Measurements from ENCODE around the gene NTN1. TPM values are rescaled to one million over a fixed set of nuclear protein-coding genes. Genes with fewer than 3 reads are reported as not detected.
"Not testable (repeated sequence)": the region's sequence is repeated elsewhere in the genome, so short reads cannot be mapped to it uniquely, and the experiment has no call there.

The NTN1 gene
- total and polyA plus RNA-seq, 12 donors = 3.0 to 38.7 (median 15.8) TPM

GRCh38 chr17:9098242-9098825 lies 77.0 kb downstream of the NTN1 start:
- H3K9me3 ChIP-seq = peaks cover 0 to 7% (median 0%) of the 10 kb centered on the region in 11 donors
- no peak overlapping the region for H3K27ac ChIP-seq
- TF ChIP-seq CTCF (IDR thresholded peaks at IDR 0.05) = no peak
- intact Hi-C loops (cut with DNase I) = no loop called here
- peaks cover 0 to 6% (median 0%) of the 10 kb centered on the region in 9 donors for H3K4me1 ChIP-seq
- DNase-seq (no peak), ATAC-seq (no peak)
- H3K36me3 ChIP-seq = no peaks in the 10 kb centered on the region
- H3K4me3 ChIP-seq = no peak overlapping the region
- WGBS, 2 donors = 83 to 85% methylated on average over 6 of the region's 6 CpGs
- peaks cover 0 to 6% (median 0%) of the 10 kb centered on the region in 7 donors for H3K27me3 ChIP-seq

- 60 to 66% methylated on average over 1 of the region's 1 CpG for WGBS, 2 donors
- ATAC-seq (peak in 1 of 8 donors; percentile 26), DNase-seq (no peak)
- Histone ChIP-seq H3K4me1 (peaks cover 0 to 14% (median 0%) of the 10 kb centered on the region in 9 donors), H3K36me3 (no peaks in the 10 kb centered on the region), H3K27me3 (peaks cover 0 to 6% (median 0%) of the 10 kb centered on the region in 7 donors), H3K4me3 (no peak overlapping the region), H3K9me3 (peaks cover 0 to 7% (median 0%) of the 10 kb centered on the region in 11 donors), H3K27ac (peak overlapping the region in 1 of 10 donors; percentile 36)
- TF ChIP-seq CTCF (IDR thresholded peaks at IDR 0.05) = no peak
- intact Hi-C loops (cut with DNase I) = loop anchor here in 4 of 10 donors (5.0 to 10.0 kb wide), 3 partner anchors 41 to 77 kb away; partner anchors contain the start of gene NTN1 (in 2 of the 4)
These were observed 80.0 kb downstream of the NTN1 start for GRCh38 chr17:9101356-9101755.

GRCh38 chr17:9103193-9103592 lies 81.9 kb downstream of the NTN1 start:
- not testable (repeated sequence) for H3K4me3 ChIP-seq, H3K9me3 ChIP-seq, H3K27ac ChIP-seq, H3K27me3 ChIP-seq, ATAC-seq, DNase-seq, H3K36me3 ChIP-seq
- intact Hi-C loops (cut with DNase I) = loop anchor here in 4 of 10 donors (5.0 to 10.0 kb wide), 3 partner anchors 39 to 78 kb away; partner anchors contain the start of gene NTN1 (in 2 of the 4)
- 89 to 91% methylated on average over 3 of the region's 3 CpGs for WGBS, 2 donors
- H3K4me1 ChIP-seq = peaks cover 0 to 14% (median 0%) of the 10 kb centered on the region in 9 donors

- ATAC-seq (peak; percentile 90 to 97 (median 94)), DNase-seq (peak; percentile 74 to 82)
- 45 to 62% methylated on average over 18 of the region's 18 CpGs for WGBS, 2 donors
- TF ChIP-seq CTCF (IDR thresholded peaks at IDR 0.05) = peak in 2 of 9 donors; percentile 16 to 22
- H3K27me3 ChIP-seq = peaks cover 0 to 2% (median 0%) of the 10 kb centered on the region in 7 donors
- H3K4me3 ChIP-seq = no peak overlapping the region
- peak overlapping the region in 9 of 10 donors; percentile 20 to 78 (median 69) for H3K27ac ChIP-seq
- H3K36me3 ChIP-seq = no peaks in the 10 kb centered on the region
- H3K4me1 ChIP-seq = peaks cover 0 to 14% (median 0%) of the 10 kb centered on the region in 9 donors
- no peaks in the 10 kb centered on the region for H3K9me3 ChIP-seq
- intact Hi-C loops (cut with DNase I) = loop anchor here in 4 of 10 donors (1.0 to 10.0 kb wide), 4 partner anchors 34 to 80 kb away; partner anchors contain the start of gene NTN1 (in 2 of the 4)
These were observed 83.2 kb downstream of the NTN1 start for GRCh38 chr17:9104370-9105041.

Data from heart right ventricle (tissue), 16 donors.